NOMO-1 (cell line): Measurements from ENCODE around the gene CHD3.
A peak's percentile ranks its signal among the peaks of the same experiment; 100 is the strongest.
"Not testable (repeated sequence)": the region's sequence is repeated elsewhere in the genome, so short reads cannot be mapped to it uniquely, and the experiment has no call there.

Source experiments
- DNase-seq, 2 experiments: peaks; one replicate each; lab custom pipeline; 2025; ENCODE audit not compliant: unreplicated experiment in 2 of 2; lab: John Stamatoyannopoulos, UW

The CHD3 gene

GRCh38 chr17:7849751-7850504 is 38.7 kb upstream of the CHD3 start:
- DNase-seq, result no peak

GRCh38 chr17:7850701-7851437 is 37.7 kb upstream of the CHD3 start:
- DNase-seq, result no peak

- DNase-seq, result peak; percentile 90 to 91
Measured at GRCh38 chr17:7851438-7852261, 36.9 kb upstream of the CHD3 start.

- no peak for DNase-seq
Measured at GRCh38 chr17:7852262-7852670, 36.3 kb upstream of the CHD3 start.

- no peak for DNase-seq
Measured at GRCh38 chr17:7852919-7853690, 35.5 kb upstream of the CHD3 start.

- no peak for DNase-seq
Measured at GRCh38 chr17:7853691-7854038, 34.9 kb upstream of the CHD3 start.

- DNase-seq, result no peak
Measured at GRCh38 chr17:7854078-7854777, 34.4 kb upstream of the CHD3 start.

- no peak for DNase-seq
Measured at GRCh38 chr17:7854851-7855659, 33.5 kb upstream of the CHD3 start, which contains the start of gene TMEM88. TMEM88 (plus strand) TSS chr17:7855066; CDS start chr17:7855075, 9 bp downstream.

- DNase-seq, result no peak
Measured at GRCh38 chr17:7855660-7856010, 33.0 kb upstream of the CHD3 start.

GRCh38 chr17:7856011-7856810 is 32.4 kb upstream of the CHD3 start:
- peak; percentile 45 to 63 for DNase-seq

- DNase-seq, result peak; percentile 97 to 100
Measured at GRCh38 chr17:7856811-7857712, 31.5 kb upstream of the CHD3 start, which contains the start of gene NAA38. NAA38 (minus strand) TSS chr17:7857559; CDS start chr17:7857463, 96 bp downstream.

- DNase-seq, result peak; percentile 86 to 96
Measured at GRCh38 chr17:7857713-7858521, 30.7 kb upstream of the CHD3 start, which contains the start of gene CYB5D1. CYB5D1 (plus strand) TSS chr17:7858003; CDS start chr17:7858135, 132 bp downstream.

- no peak for DNase-seq
Measured at GRCh38 chr17:7858522-7858810, 30.1 kb upstream of the CHD3 start.

GRCh38 chr17:7859028-7859427 is 29.6 kb upstream of the CHD3 start:
- DNase-seq, result no peak

GRCh38 chr17:7862692-7863437 is 25.7 kb upstream of the CHD3 start:
- no peak for DNase-seq

GRCh38 chr17:7864384-7864783 is 24.2 kb upstream of the CHD3 start:
- DNase-seq, result not testable (repeated sequence)
